ENCODE results near the gene SKAP2. TPM values are rescaled to one million over a fixed set of nuclear protein-coding genes. Genes with fewer than 3 reads are reported as not detected.
A peak's percentile ranks its signal among the peaks of the same experiment; 100 is the strongest.

Gene SKAP2
- total and polyA plus RNA-seq, 8 donors: 4.6 to 127 (median 9.6) TPM

- no peaks in the 10 kb centered on the region for H3K4me1 ChIP-seq
- no peak for TF ChIP-seq EP300 (IDR thresholded peaks at IDR 0.05)
- H3K36me3 ChIP-seq: no peaks in the 10 kb centered on the region
- DNase-seq: no peak
- 76 to 97% (median 86%) methylated on average over 2 of the region's 2 CpGs for WGBS, 5 donors
- no peak overlapping the region for H3K4me3 ChIP-seq
- H3K27me3 ChIP-seq: no peaks in the 10 kb centered on the region
- H3K27ac ChIP-seq: no peak overlapping the region
- intact Hi-C loops (cut with DNase I; ENCODE audit: low total_unique reads): no loop called here
- H3K9me3 ChIP-seq: no peaks in the 10 kb centered on the region
Observed at GRCh38 chr7:26794541-26794940, 69.8 kb downstream of the SKAP2 start.

GRCh38 chr7:26792576-26792975 is 71.8 kb downstream of the SKAP2 start:
- TF ChIP-seq POLR2AphosphoS5 (IDR thresholded peaks at IDR 0.05) (no peak), POLR2A (IDR thresholded peaks at IDR 0.05) (no peak), CTCF (IDR thresholded peaks at IDR 0.05) (no peak), EP300 (IDR thresholded peaks at IDR 0.05) (no peak)
- no peak for DNase-seq
- no peaks in the 10 kb centered on the region for H3K9me3 ChIP-seq
- no peaks in the 10 kb centered on the region for H3K4me1 ChIP-seq
- no peak overlapping the region for H3K4me3 ChIP-seq
- no peaks in the 10 kb centered on the region for H3K36me3 ChIP-seq
- intact Hi-C loops (cut with DNase I; ENCODE audit: low total_unique reads): no loop called here
- H3K27ac ChIP-seq: no peak overlapping the region
- no peaks in the 10 kb centered on the region for H3K27me3 ChIP-seq

GRCh38 chr7:26792006-26792405 is 72.4 kb downstream of the SKAP2 start:
- no peak for DNase-seq
- intact Hi-C loops (cut with DNase I; ENCODE audit: low total_unique reads): no loop called here
- TF ChIP-seq POLR2AphosphoS5 (IDR thresholded peaks at IDR 0.05): no peak
- TF ChIP-seq CTCF (IDR thresholded peaks at IDR 0.05): no peak
- no peak for TF ChIP-seq POLR2A (IDR thresholded peaks at IDR 0.05)
- no peak for TF ChIP-seq EP300 (IDR thresholded peaks at IDR 0.05)

GRCh38 chr7:26789481-26790184 is 74.8 kb downstream of the SKAP2 start:
- DNase-seq: no peak
- H3K9me3 ChIP-seq: no peaks in the 10 kb centered on the region
- no peaks in the 10 kb centered on the region for H3K4me1 ChIP-seq
- no peak overlapping the region for H3K27ac ChIP-seq
- H3K36me3 ChIP-seq: no peaks in the 10 kb centered on the region
- TF ChIP-seq POLR2AphosphoS5 (IDR thresholded peaks at IDR 0.05): no peak
- no peak for TF ChIP-seq POLR2A (IDR thresholded peaks at IDR 0.05)
- no peak for TF ChIP-seq CTCF (IDR thresholded peaks at IDR 0.05)
- TF ChIP-seq EP300 (IDR thresholded peaks at IDR 0.05): no peak
- no peak overlapping the region for H3K4me3 ChIP-seq
- H3K27me3 ChIP-seq: no peaks in the 10 kb centered on the region
- 83 to 95% (median 87%) methylated on average over 5 of the region's 5 CpGs for WGBS, 5 donors
- intact Hi-C loops (cut with DNase I; ENCODE audit: low total_unique reads): no loop called here

More at GRCh38 chr7:26792006-26792405, 72.4 kb downstream of the SKAP2 start:
- Histone ChIP-seq H3K36me3 (no peaks in the 10 kb centered on the region), H3K27ac (no peak overlapping the region), H3K27me3 (no peaks in the 10 kb centered on the region), H3K9me3 (no peaks in the 10 kb centered on the region), H3K4me3 (no peak overlapping the region), H3K4me1 (no peaks in the 10 kb centered on the region)

- Histone ChIP-seq H3K9me3 (no peaks in the 10 kb centered on the region), H3K36me3 (no peaks in the 10 kb centered on the region), H3K27ac (no peak overlapping the region), H3K27me3 (no peaks in the 10 kb centered on the region), H3K4me3 (no peak overlapping the region), H3K4me1 (no peaks in the 10 kb centered on the region)
- intact Hi-C loops (cut with DNase I; ENCODE audit: low total_unique reads): no loop called here
- TF ChIP-seq CTCF (IDR thresholded peaks at IDR 0.05): no peak
- no peak for TF ChIP-seq POLR2AphosphoS5 (IDR thresholded peaks at IDR 0.05)
- TF ChIP-seq EP300 (IDR thresholded peaks at IDR 0.05): no peak
- TF ChIP-seq POLR2A (IDR thresholded peaks at IDR 0.05): no peak
- peak in 1 of 2 donors; percentile 3 for DNase-seq
- WGBS, 5 donors: 87 to 98% (median 90%) methylated on average over 6 of the region's 6 CpGs
Observed at GRCh38 chr7:26787701-26788100, 76.7 kb downstream of the SKAP2 start.
